GM18907 (cell line): ENCODE results near the gene CPAMD8.

Experiments used
- ATAC-seq: cut with Tn5 transposase; IDR thresholded peaks from one replicate; pipeline ENCODE4 v1.9.1; 2021; ENCODE audit warnings: mild to moderate bottlenecking, moderate library complexity; ENCODE audit not compliant: unreplicated experiment

CPAMD8 gene

DNA sequence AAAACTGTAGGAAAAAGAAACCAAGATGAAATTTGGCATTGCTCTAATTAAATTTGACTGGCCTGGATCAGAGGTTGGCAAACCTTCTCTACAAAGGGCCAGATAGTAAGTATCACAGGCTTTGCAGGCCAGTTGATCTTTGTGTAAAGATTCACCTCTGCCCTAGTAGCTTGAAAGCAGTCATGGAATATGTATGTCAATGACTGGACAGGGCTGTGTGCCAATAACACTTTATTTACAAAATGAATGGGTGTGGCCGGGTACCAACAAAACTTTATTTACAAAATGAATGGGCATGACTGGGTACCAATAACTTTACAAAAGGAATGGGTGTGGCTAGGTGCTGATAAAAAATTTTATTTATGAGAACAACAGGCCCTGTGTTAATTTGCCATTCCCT lies 177.4 kb downstream of the CPAMD8 start:
- no peak for ATAC-seq

GRCh38 chr19:16847430-16847829 lies 179.2 kb downstream of the CPAMD8 start:
- no peak for ATAC-seq

DNA sequence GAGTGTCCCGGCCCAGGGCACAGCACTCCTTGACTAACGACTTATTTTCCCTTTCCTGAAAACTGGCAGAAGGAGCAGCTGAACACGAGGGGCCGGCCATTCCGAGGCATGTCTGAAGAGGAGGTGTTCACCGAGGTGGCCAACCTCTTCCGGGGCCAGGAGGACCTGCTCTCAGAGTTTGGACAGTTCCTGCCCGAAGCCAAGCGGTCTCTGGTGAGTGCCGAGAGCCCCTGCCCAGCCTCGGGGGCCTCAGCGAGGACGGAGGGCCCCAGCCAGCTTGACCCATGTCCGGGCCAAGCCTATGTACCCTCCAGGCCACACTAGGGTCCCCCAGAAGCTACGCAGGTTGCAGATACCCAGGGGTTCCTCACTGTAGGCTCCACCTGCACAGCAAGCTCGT lies 179.7 kb downstream of the CPAMD8 start:
- no peak for ATAC-seq
